T-helper 9 cell (primary cell): ENCODE measurements around the gene LELP1.

ENCODE experiments used
- DNase-seq: peaks from one replicate; pipeline ENCODE4 v3.0.0-alpha.2; 2020

Gene LELP1

GRCh38 chr1:153229076-153229829 is 26.0 kb downstream of the LELP1 start:
- DNase-seq = peak; percentile 3

GRCh38 chr1:153231363-153231762 is 28.1 kb downstream of the LELP1 start:
- DNase-seq = no peak

- no peak for DNase-seq
Observed at GRCh38 chr1:153231785-153232184, 28.6 kb downstream of the LELP1 start.

GRCh38 chr1:153232553-153232952 is 29.3 kb downstream of the LELP1 start:
- no peak for DNase-seq

DNA sequence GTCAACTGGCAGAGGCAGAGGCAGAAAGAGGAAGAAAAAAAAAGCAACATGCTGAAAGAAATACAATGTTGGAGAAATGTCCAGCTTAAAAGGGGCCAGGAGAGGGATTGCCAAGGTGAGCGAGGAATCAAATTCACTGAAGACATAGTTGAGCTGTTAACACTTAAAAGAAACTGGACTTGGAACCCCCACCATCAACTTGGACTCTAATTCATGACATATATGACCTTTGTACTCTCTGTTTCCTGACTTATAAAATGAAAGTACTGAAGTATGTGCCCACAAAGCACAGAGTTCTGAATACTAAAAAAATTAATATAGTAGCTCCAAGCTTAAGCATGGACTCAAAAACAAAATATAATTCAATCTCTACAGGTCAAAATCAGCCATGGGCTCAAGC is 30.2 kb downstream of the LELP1 start:
- DNase-seq = no peak

- DNase-seq = no peak
Observed at GRCh38 chr1:153238527-153238926, 35.3 kb downstream of the LELP1 start.

- DNase-seq = no peak
Observed at GRCh38 chr1:153242160-153242559, 38.9 kb downstream of the LELP1 start.

DNA sequence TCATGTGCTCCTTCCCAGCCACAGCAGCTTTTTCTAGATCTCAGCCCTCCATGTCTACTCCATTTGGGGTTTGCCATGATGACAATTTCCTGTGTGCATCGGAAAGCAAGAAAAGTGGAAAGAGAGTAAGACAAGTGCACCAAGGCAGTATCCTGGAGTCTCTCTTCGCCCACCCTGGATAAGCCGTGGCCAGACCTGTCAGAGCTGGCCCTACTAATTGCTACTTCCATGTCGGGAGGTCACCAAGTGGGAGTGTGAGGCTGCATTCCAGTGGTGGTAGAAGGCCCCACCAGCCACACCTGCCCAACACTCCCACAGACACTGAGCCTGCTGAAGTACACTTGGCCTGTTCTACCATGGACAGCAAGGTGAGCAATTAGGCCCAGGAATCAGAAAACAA is 42.2 kb downstream of the LELP1 start:
- no peak for DNase-seq

DNA sequence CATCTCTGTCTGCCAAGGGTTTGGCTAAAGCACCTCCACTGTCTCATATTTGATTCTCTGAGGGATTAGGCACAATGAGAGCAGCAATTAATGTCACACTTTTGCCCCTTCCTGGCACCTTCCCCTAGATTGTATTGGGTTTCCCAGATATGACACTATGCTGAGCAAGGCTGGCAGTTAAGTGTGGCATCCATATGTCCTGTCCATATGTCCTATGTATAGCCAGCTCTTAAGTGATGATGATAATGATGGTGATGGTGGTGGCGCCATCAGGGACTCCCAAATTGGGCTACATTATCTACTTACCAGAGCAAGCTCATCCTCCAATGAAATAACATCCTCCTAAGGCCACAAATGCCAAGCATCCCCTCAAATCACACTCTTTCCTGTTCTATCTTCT is 42.8 kb downstream of the LELP1 start:
- DNase-seq = no peak

- no peak for DNase-seq
Observed at GRCh38 chr1:153246825-153247224, 43.6 kb downstream of the LELP1 start.

DNA sequence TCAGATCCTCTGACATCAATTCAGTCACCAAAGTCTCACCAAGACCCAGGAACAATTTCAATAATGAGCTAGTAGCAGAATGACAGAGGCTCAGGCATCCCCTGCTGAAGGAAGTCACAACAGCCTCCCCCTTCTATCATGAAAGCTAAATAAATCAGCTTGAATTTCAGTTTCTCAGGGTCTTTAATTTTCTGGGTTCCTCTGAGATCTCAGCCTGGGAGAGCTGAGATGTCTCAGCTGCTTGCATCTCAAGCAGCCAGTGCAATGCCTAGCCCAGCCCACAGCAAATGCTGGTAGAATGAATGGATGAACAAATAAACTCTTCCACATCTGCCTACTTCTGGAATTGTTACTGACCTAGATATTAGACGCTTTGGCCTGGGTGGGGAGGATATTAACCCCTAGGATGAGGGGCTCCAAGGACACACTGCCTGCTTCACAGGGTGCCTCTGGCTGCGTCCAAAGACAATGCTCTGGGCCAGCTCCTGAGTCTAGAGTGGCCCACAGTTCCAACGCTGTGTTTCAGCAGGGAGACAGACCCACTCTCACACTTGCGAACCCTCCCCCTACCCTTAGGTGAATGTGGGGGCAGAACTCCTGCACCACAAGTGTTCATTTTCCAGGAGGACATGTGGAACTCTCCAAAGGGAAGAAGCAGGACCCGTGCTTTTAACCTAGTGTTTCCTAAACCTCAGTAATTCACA is 45.1 kb downstream of the LELP1 start:
- DNase-seq = no peak

GRCh38 chr1:153250166-153250565 is 46.9 kb downstream of the LELP1 start:
- no peak for DNase-seq

GRCh38 chr1:153251087-153251486 is 47.9 kb downstream of the LELP1 start:
- no peak for DNase-seq

DNA sequence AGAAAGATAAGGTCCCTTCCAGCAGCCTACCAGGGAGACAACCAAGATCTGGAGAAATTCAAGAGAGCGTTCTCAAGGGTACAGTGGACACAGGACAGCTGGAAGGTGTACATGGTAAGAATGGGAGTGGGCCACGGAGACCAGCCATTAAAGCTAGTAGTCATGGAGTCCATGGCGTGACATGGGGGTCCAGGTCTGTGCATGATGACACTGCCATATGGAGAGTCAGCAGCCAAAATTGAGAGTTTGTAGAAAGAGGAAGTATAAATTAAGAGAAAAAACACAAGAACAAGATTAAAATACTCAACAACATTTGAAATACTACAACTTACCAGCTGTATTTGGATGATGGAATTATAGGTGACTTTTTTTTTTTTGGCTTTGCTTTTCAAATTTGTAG is 48.3 kb downstream of the LELP1 start:
- no peak for DNase-seq

GRCh38 chr1:153251988-153252387 is 48.8 kb downstream of the LELP1 start:
- no peak for DNase-seq

GRCh38 chr1:153253076-153253475 is 49.8 kb downstream of the LELP1 start:
- no peak for DNase-seq

DNA sequence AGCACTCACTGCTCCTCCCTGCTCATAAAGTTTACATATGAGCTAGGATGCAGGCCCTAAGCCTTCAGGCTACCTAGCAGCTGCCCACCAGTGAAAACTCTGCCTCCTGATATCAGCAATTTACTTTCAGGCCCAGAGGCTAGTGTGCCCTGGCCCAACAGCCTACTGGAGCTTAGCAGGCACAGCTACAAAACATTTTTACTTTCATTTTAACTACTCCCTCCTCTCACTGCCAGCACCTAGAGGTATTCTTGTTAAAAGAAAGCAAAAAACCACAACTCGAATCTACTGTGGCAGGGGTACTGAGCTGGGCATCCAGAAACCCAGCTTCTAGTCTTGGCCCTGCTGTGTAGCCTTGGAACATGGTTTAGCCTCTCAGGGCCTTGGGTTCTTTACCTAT is 50.5 kb downstream of the LELP1 start:
- no peak for DNase-seq
